ENCODE measurements around the gene SCFD2. TPM values are rescaled to one million over a fixed set of nuclear protein-coding genes. Genes with fewer than 3 reads are reported as not detected.

The SCFD2 gene
- total RNA-seq, 1 donor from 2014 or later: 13.2 TPM

GRCh38 chr4:53175640-53176039 lies 190.2 kb downstream of the SCFD2 start:
- ATAC-seq (no peak), DNase-seq (no peak)
- TF ChIP-seq CTCF (IDR thresholded peaks at IDR 0.05): no peak
- no peak overlapping the region for H3K27ac ChIP-seq
- no peaks in the 10 kb centered on the region for H3K27me3 ChIP-seq (ENCODE audit: low read depth)
- H3K4me1 ChIP-seq: no peaks in the 10 kb centered on the region
- no peak overlapping the region for H3K4me3 ChIP-seq
- peaks cover 6% of the 10 kb centered on the region for H3K9me3 ChIP-seq
- intact Hi-C loops (cut with DNase I): no loop called here
- no peaks in the 10 kb centered on the region for H3K36me3 ChIP-seq

GRCh38 chr4:53174823-53175222 lies 191.0 kb downstream of the SCFD2 start:
- Histone ChIP-seq H3K27ac (no peak overlapping the region), H3K4me1 (no peaks in the 10 kb centered on the region), H3K27me3 (ENCODE audit: low read depth) (no peaks in the 10 kb centered on the region), H3K9me3 (peaks cover 6% of the 10 kb centered on the region), H3K4me3 (no peak overlapping the region), H3K36me3 (no peaks in the 10 kb centered on the region)
- intact Hi-C loops (cut with DNase I): no loop called here
- DNase-seq: no peak
- no peak for ATAC-seq
- no peak for TF ChIP-seq CTCF (IDR thresholded peaks at IDR 0.05)

- Histone ChIP-seq H3K27ac (no peak overlapping the region), H3K4me3 (no peak overlapping the region), H3K4me1 (no peaks in the 10 kb centered on the region), H3K36me3 (no peaks in the 10 kb centered on the region), H3K27me3 (ENCODE audit: low read depth) (no peaks in the 10 kb centered on the region), H3K9me3 (peaks cover 6% of the 10 kb centered on the region)
- intact Hi-C loops (cut with DNase I): no loop called here
- no peak for DNase-seq
- ATAC-seq: no peak
- no peak for TF ChIP-seq CTCF (IDR thresholded peaks at IDR 0.05)
Measured at GRCh38 chr4:53173576-53173975, 192.3 kb downstream of the SCFD2 start.

GRCh38 chr4:53171797-53172196 lies 194.1 kb downstream of the SCFD2 start:
- intact Hi-C loops (cut with DNase I): no loop called here
- ATAC-seq: no peak
- H3K4me3 ChIP-seq: no peak overlapping the region

DNA sequence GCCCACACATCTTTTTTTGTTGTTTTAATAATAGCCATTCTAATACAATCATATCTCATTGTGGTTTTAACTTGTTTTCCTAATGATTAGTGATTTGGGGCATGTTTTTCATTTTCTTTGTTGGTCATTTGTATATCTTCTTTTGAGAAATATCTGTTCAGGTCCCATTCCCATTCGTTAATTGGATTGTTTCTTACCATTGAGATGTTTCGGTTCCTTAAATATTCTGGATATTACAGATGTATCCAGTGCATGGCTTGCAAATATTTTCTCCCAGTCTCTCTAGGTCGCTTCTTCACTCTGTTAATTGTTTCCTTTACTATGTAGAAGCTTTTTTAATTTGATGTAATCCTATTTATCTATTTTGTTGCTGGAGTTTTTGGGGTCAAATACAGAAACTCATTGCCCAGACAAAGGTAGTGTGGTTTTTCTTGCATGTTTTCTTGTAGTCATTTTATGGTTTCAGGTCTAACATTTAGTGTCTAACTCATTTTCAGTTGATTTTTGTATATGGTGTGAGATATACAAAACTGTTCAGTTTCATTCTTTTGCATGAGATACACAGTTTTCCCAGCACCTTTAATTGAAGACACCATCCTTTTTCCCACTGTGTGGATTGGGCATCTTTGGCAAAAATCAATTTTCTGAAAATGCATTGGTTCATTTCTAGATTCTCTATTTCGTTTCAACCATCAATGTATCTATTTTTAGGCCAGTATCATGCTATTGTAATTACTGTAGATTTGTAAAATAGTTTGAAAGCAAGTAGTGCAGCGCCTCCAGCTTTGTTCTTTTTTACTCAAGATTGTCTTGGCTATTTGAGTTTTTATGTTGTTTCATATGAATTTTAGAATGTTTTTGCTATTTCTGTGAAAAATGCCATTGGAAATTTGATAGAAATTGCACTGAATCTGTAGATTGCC lies 195.9 kb downstream of the SCFD2 start:
- Histone ChIP-seq H3K4me3 (no peak overlapping the region), H3K4me1 (no peaks in the 10 kb centered on the region), H3K9me3 (no peaks in the 10 kb centered on the region), H3K27ac (no peak overlapping the region), H3K36me3 (no peaks in the 10 kb centered on the region), H3K27me3 (ENCODE audit: low read depth) (no peaks in the 10 kb centered on the region)
- no peak for ATAC-seq
- intact Hi-C loops (cut with DNase I): no loop called here
- no peak for TF ChIP-seq CTCF (IDR thresholded peaks at IDR 0.05)
- no peak for DNase-seq

More at GRCh38 chr4:53171797-53172196, 194.1 kb downstream of the SCFD2 start:
- H3K4me1 ChIP-seq: no peaks in the 10 kb centered on the region
- DNase-seq: no peak
- no peaks in the 10 kb centered on the region for H3K9me3 ChIP-seq
- H3K27ac ChIP-seq: no peak overlapping the region
- no peaks in the 10 kb centered on the region for H3K27me3 ChIP-seq (ENCODE audit: low read depth)
- no peak for TF ChIP-seq CTCF (IDR thresholded peaks at IDR 0.05)
- no peaks in the 10 kb centered on the region for H3K36me3 ChIP-seq

Measured in lower lobe of right lung (tissue), 2 donors.